SK-N-MC (cell line): ENCODE measurements around the gene CLDND2.

Experiments used
- EZH2 ChIP-seq: fragments of 200-600 bp; sonication (generic); IDR thresholded peaks from one replicate; pipeline ENCODE4 v1.6.1; 2017; ENCODE audit warnings: antibody characterized with exemption
- FOXP2 ChIP-seq: optimal IDR thresholded peaks from 2 replicates; pipeline ENCODE3; 2011; ENCODE audit warnings: mild to moderate bottlenecking, moderate library complexity; ENCODE audit not compliant: insufficient read depth; ENCODE audit errors: extremely low read length, control extremely low read depth
- POLR2AphosphoS5 ChIP-seq: IDR thresholded peaks from 2 replicates; pipeline ENCODE4 v1.6.1; 2012; ENCODE audit warnings: mild to moderate bottlenecking, low read depth, low read length, borderline replicate concordance

GRCh38 chr19:51396175-51396574 lies 27.4 kb upstream of the CLDND2 start:
- TF ChIP-seq FOXP2, result no peak
- no peak for TF ChIP-seq EZH2
- no peak for TF ChIP-seq POLR2AphosphoS5
